Fibroblast of lung (primary cell): Measurements from ENCODE around the gene C3orf20. TPM values are rescaled to one million over a fixed set of nuclear protein-coding genes. Genes with fewer than 3 reads are reported as not detected.

ENCODE experiments used
- DNase-seq, 2 donors: peaks; one replicate each; pipeline versions ENCODE4 v3.0.0 to v3.0.0-alpha.2; 2010; ENCODE audit warnings: low read depth in 2 of 2
- H2AFZ ChIP-seq: 2 replicates; pipeline ENCODE4 v1.5.1; 2012; ENCODE audit warnings: low read length, control low read depth, inconsistent platforms
- H3K27ac ChIP-seq: 2 replicates; pipeline ENCODE4 v1.5.1; 2011; ENCODE audit warnings: low read length, control low read depth; ENCODE audit not compliant: insufficient read depth
- H3K27me3 ChIP-seq: 2 replicates; pipeline ENCODE4 v1.5.1; 2011; ENCODE audit warnings: mild to moderate bottlenecking, low read length; ENCODE audit not compliant: control insufficient read depth, insufficient read depth
- H3K36me3 ChIP-seq: 2 replicates; pipeline ENCODE4 v1.5.1; 2011; ENCODE audit warnings: low read length; ENCODE audit not compliant: control insufficient read depth, insufficient read depth
- H3K4me1 ChIP-seq: 2 replicates; pipeline ENCODE4 v1.5.1; 2011; ENCODE audit warnings: low read length; ENCODE audit not compliant: control insufficient read depth, insufficient read depth; ENCODE audit errors: extremely low read depth
- H3K4me2 ChIP-seq: 2 replicates; pipeline ENCODE4 v1.5.1; 2011; ENCODE audit warnings: low read length, control low read depth; ENCODE audit not compliant: insufficient read depth; ENCODE audit errors: extremely low read depth
- H3K4me3 ChIP-seq, 4 experiments: fragments of 200-600 bp in 1 of 4; sonication (generic) in 1 of 4; replicated peaks in 1 of 4; 2 replicates each; pipeline ENCODE4 v1.5.1; 2011 to 2016; ENCODE audit warnings: low read length in 4 of 4, low read depth in 3 of 4, mild to moderate bottlenecking in 3 of 4, control low read depth in 2 of 4, inconsistent platforms in 1 of 4, mixed read lengths in 1 of 4; ENCODE audit not compliant: insufficient read depth in 1 of 4; ENCODE audit errors: control extremely low read depth in 1 of 4
- H3K79me2 ChIP-seq: 2 replicates; pipeline ENCODE4 v1.5.1; 2012; ENCODE audit warnings: mild to moderate bottlenecking, low read length, inconsistent platforms; ENCODE audit not compliant: control insufficient read depth, insufficient read depth
- H3K9ac ChIP-seq: 2 replicates; pipeline ENCODE4 v1.5.1; 2011; ENCODE audit warnings: mild to moderate bottlenecking, low read length, control low read depth; ENCODE audit not compliant: insufficient read depth
- H3K9me3 ChIP-seq: 2 replicates; pipeline ENCODE4 v1.5.1; 2012; ENCODE audit warnings: low read depth, low read length; ENCODE audit not compliant: control insufficient read depth, insufficient read depth
- H4K20me1 ChIP-seq: 2 replicates; pipeline ENCODE4 v1.5.1; 2011; ENCODE audit warnings: low read length; ENCODE audit not compliant: control insufficient read depth, insufficient read depth; ENCODE audit errors: extremely low read depth
- CTCF ChIP-seq, 2 donors: IDR thresholded peaks in 1 of 2; conservative IDR thresholded peaks in 1 of 2; 1 replicate in 1 of 2; 2 replicates in 1 of 2; pipeline ENCODE4 v1.5.1; 2011 to 2012; ENCODE audit warnings: low read length in 2 of 2, control low read depth in 1 of 2, inconsistent platforms in 1 of 2, low read depth in 1 of 2, mild to moderate bottlenecking in 1 of 2
- EZH2 ChIP-seq: IDR thresholded peaks from 2 replicates; pipeline ENCODE4 v1.5.1; 2012; ENCODE audit warnings: low read length, control low read depth, mild to moderate bottlenecking; ENCODE audit errors: missing control alignments
- polyA plus RNA-seq, 2 donors: library from polyadenylated mRNA; depleted of rRNA in 1 of 2; stranded (reverse) in 1 of 2; unstranded in 1 of 2; fragments of >200 nt; gene quantifications; 2 replicates each; pipeline ENCODE4 v1.2.1, GENCODE V29; 2011 to 2012; ENCODE audit warnings: missing spikeins in 1 of 2
- total RNA-seq: library from RNA; depleted of rRNA; stranded (reverse); fragments of >200 nt; gene quantifications from 2 replicates; pipeline ENCODE4 v1.2.1, GENCODE V29; 2014

Gene C3orf20
- total and polyA plus RNA-seq, 2 donors (not counting 1 experiment from before 2014, with no cell fraction given) = not detected

- Histone ChIP-seq H3K9me3 (no peaks in the 10 kb centered on the region), H4K20me1 (no peaks in the 10 kb centered on the region), H3K27ac (no peak overlapping the region), H3K36me3 (no peaks in the 10 kb centered on the region), H3K9ac (no peak overlapping the region), H3K4me1 (no peaks in the 10 kb centered on the region), H3K79me2 (no peaks in the 10 kb centered on the region), H3K27me3 (no peaks in the 10 kb centered on the region), H2AFZ (no peak overlapping the region), H3K4me2 (no peak overlapping the region), H3K4me3 (no peak overlapping the region)
- no peak for DNase-seq
- no peak for TF ChIP-seq CTCF (conservative IDR thresholded peaks at IDR 0.05 in 1 of 2, IDR thresholded peaks at IDR 0.05 in 1 of 2; ENCODE audit: low read depth in 1 of 2, low read length in 2 of 2)
- TF ChIP-seq EZH2 = no peak
These were observed 83.4 kb downstream of the C3orf20 start for GRCh38 chr3:14758297-14758696.

GRCh38 chr3:14758959-14759358, 84.0 kb downstream of the C3orf20 start:
- Histone ChIP-seq H2AFZ (no peak overlapping the region), H3K9ac (no peak overlapping the region), H3K79me2 (no peaks in the 10 kb centered on the region), H3K36me3 (no peaks in the 10 kb centered on the region), H3K4me1 (no peaks in the 10 kb centered on the region), H3K4me2 (no peak overlapping the region), H3K9me3 (no peaks in the 10 kb centered on the region), H4K20me1 (no peaks in the 10 kb centered on the region), H3K4me3 (no peak overlapping the region), H3K27ac (no peak overlapping the region), H3K27me3 (no peaks in the 10 kb centered on the region)
- no peak for TF ChIP-seq CTCF (conservative IDR thresholded peaks at IDR 0.05 in 1 of 2, IDR thresholded peaks at IDR 0.05 in 1 of 2; ENCODE audit: low read depth in 1 of 2, low read length in 2 of 2)
- no peak for TF ChIP-seq EZH2
- DNase-seq = no peak

- no peak for TF ChIP-seq EZH2
- no peak for TF ChIP-seq CTCF (conservative IDR thresholded peaks at IDR 0.05 in 1 of 2, IDR thresholded peaks at IDR 0.05 in 1 of 2; ENCODE audit: low read depth in 1 of 2, low read length in 2 of 2)
- Histone ChIP-seq H2AFZ (no peak overlapping the region), H3K4me3 (no peak overlapping the region), H3K4me1 (no peaks in the 10 kb centered on the region), H3K4me2 (no peak overlapping the region), H3K36me3 (no peaks in the 10 kb centered on the region), H4K20me1 (no peaks in the 10 kb centered on the region), H3K9ac (no peak overlapping the region), H3K79me2 (no peaks in the 10 kb centered on the region), H3K27me3 (no peaks in the 10 kb centered on the region), H3K9me3 (no peaks in the 10 kb centered on the region), H3K27ac (no peak overlapping the region)
- DNase-seq = no peak
These were observed 85.2 kb downstream of the C3orf20 start for GRCh38 chr3:14760185-14760584.
